ENCODE measurements around the gene EHD2.
"Not testable (repeated sequence)": the region's sequence is repeated elsewhere in the genome, so short reads cannot be mapped to it uniquely, and the experiment has no call there.

The EHD2 gene

DNA sequence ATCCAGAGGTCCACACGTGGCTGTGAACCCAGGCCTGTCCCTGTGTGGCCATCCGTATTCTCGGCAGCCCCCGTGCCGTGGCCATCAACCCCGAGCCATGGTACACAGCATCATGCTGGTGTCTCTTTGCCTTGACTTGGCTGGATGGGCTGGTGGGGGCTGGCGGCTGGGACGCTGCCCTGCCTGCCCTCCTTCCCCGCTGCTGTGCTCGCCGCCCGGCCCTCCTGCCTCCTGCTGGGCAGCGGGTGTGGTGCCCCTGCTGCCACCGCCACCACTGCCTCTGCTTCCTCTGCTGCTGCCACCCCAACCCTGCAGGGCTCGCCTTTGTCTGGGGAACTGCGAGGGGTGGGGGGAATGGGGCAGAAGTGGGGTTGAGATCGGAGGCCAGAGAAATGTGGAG lies 19.7 kb upstream of the EHD2 start:
- DNase-seq: no peak

DNA sequence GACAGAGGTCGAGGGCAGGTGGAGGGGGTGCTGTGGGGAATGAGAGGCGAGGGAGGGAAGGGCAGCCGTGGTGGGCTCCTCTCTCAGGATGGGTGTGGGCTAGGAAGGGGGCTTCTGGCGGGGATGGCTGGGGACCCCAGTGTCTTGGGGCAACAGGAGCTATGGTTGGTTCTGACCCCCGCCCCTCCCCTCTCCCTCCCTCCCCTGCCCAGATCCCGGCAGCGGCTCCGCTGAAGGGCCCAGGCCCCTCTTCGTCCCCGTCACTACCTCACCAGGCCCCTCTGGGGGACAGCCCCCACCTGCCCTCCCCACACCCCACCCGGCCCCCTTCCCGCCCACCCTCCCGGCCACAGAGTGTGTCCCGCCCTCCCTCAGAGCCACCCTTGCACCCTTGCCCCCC lies 19.3 kb upstream of the EHD2 start:
- DNase-seq: no peak

DNA sequence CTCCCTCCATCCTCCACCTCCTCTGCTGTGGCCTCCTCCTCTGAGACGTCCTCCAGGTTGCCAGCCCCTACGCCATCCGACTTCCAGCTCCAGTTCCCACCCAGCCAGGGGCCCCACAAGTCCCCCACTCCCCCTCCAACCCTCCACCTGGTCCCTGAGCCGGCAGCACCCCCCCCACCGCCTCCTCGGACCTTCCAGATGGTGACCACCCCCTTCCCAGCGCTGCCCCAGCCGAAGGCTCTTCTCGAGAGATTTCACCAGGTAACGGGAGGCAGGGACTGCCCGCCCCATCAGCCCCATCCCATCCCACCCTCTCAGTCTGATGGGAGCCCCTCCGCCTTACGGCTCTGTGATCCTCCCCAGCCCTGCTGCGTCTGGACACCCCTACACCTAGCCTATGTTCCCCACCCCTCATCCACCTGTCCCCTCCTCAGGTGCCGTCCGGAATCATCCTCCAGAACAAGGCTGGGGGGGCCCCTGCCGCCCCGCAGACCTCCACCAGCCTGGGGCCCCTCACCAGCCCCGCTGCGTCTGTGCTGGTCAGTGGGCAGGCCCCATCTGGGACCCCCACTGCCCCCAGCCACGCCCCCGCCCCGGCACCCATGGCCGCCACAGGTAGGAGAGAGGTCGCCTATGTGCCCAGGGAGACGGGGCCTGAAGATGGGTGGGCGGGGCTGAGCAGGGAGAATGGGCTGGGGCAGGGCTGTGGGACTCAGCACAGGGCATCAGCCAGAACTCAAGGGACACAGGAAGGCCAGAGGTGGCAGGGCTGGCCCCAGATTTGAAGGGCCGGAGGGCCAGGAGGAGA lies 18.6 kb upstream of the EHD2 start:
- no peak for DNase-seq

DNA sequence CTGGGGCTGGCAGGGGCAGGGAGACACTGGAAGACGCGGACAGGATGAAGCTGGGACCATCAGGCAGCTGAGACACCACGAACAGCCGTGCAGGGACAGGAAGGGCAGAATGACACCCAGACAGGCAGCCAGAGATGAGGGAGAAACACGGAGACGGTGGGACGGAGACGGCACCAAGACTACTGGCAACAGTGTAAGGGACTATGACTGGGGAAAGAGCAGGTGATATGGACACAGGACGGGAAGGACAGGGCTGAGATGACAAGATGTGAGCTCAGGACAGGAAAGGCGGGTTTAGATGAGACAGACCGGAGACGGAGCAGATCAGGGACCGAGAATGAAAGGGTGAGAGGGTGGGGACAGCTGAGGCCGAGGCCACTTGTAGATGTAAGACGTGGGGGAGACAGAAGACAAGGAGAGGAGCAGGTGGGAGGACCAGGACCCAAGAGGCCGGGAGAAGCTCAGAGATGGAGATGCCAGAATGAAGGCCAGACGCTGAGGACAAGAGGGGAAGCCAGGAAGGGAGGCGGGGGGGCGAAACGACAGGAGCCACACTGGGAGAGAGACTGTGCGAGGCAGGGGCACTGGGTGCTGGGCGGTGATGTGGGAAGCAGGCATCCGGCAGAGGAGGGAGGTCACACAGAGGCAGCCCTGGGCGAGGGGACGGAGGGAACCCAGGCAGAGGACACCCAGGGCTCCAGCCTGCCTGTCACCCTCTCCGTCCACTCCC lies 17.5 kb upstream of the EHD2 start:
- DNase-seq: no peak

DNA sequence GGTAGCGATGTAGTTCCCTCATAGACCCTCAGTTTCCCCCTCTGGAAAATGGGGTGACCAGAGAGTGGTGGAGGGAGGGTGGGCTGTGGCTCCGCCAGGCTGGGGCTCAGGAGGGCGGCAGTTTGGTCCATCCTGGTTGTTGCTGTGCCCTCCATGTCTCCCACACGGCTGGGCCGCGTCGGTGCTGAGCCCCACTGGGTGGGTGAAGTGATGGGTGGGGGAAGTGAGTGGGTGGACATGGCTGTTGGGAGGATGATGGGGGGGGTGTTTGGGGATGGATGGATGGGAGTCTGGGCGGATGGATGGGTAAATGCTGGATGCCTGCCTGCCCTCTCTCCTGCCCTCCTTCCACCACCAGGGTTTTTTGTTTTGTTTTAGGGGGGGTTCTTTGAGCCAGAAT lies 16.6 kb upstream of the EHD2 start:
- DNase-seq: no peak

DNA sequence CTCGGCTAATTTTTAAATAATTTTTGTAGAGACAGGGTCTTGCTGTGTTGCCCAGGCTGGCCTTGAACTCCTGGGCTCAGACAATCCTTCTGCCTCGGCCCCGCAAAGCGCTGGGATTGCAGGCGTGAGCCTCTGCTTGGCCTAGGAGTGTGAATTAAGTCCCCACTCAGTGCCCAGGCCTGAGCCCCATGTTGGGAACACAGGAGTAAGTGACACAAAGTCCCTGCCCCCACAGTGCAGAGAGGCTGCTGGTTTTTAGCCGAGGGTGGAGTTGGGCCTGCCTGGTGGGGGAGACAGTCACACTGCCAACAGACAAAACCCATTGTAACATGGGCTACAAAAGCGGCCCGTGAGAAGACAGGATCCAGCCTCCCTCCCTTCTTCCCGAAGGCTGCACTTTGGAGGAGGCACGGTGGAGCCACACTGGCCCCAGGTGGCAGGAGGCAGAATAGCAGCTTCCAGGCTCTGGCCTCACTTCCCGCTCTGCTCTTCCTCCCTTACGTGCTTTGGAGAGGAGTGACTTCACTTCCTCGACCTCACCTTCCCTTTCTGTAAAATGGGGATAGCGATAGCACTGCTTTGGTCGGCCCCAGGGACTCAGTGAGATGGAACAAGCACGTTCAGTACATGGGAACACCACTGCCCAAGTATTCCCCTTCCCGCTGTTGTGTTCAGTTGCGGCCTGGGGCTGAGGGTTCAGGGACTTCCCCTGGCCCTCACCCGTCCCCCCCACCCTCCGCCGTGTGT lies 15.2 kb upstream of the EHD2 start:
- DNase-seq: peak; percentile 49

DNA sequence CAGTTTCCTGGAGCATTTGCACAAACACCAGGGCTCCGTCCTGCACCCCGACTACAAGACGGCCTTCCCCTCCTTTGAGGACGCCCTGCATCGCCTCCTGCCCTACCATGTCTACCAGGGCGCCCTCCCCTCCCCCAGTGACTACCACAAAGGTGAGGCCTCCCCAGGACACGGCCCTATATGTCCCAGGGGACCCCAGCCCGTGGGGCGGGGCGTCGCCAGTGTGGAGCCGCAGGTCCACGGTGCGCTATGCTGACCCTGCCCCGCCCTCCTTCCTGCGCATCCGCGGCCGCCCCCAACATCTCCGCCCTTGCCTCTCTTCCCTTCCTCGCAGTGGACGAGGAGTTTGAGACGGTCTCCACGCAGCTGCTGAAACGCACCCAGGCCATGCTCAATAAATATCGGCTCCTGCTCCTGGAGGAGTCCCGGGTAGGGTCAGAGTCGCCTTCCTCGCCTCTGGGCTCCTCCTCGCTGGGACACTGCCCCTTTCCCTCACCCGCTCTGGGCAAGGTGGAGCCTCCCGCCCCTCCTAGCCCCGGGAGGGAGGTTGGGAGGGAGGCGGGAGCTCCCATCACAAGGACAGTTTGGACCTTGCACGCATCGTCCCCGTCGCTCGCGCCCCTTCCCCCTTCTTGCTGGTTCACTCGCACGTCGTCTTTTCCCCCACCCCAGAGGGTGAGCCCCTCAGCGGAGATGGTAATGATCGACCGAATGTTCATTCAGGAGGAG lies 14.4 kb upstream of the EHD2 start:
- DNase-seq: no peak

DNA sequence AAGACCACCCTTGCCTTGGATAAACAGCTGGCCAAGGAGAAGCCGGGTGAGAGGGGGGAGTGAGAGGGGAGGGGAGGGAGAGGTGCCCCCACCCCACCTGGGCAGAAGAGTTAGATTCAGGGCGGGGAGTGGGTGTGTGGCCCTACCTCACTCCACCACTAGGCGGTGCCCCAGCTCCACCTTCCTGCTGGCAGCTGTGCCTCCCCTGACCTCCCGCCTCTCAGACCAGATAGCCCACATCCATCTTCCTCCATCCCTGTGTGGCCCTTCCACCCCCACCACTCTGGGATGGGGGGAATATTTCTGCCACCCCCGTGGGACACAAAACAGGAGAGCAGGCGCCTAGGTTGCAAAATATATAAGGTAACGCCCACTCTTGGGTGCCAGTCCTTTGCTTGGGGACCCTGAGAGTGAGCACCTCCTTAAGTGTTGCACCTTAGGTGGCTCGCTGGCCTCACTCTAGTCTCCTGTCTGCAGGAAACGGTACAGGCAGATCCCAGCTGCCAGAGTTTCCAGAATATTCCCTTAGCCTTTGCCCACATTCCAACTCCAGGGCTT lies 13.8 kb upstream of the EHD2 start:
- DNase-seq: no peak

DNA sequence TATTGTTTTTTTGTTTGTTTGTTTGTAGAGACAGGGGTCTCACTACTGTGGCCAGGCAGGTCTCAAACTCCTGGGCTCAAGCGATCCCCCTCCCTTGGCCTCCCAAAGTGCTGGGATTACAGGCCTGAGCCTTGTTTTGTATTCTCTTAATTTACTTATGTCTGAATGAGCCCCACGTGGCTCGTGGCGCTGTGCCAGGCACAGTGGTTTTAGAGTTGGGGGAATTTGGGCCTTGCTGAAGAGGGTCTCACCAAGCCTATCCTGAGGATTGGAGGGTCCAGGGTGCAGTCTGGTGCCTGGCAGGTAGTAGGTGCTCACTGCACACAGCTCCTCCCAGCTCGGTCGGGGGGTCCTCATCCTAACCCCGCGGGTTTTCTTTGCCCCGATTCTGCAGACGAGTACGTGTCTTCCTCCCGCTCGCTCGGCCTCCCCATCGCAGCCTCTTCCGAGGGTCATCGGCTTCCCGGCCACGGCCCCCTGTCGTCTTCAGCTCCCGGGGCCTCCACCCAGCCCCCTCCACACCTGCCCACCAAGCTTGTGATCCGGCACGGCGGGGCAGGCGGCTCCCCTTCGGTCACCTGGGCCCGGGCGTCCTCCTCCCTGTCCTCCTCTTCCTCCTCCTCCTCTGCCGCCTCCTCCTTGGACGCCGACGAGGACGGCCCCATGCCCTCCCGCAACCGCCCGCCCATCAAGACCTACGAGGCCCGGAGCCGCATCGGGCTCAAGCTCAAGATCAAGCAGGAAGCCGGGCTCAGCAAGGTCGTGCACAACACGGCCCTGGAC lies 12.1 kb upstream of the EHD2 start:
- no peak for DNase-seq

DNA sequence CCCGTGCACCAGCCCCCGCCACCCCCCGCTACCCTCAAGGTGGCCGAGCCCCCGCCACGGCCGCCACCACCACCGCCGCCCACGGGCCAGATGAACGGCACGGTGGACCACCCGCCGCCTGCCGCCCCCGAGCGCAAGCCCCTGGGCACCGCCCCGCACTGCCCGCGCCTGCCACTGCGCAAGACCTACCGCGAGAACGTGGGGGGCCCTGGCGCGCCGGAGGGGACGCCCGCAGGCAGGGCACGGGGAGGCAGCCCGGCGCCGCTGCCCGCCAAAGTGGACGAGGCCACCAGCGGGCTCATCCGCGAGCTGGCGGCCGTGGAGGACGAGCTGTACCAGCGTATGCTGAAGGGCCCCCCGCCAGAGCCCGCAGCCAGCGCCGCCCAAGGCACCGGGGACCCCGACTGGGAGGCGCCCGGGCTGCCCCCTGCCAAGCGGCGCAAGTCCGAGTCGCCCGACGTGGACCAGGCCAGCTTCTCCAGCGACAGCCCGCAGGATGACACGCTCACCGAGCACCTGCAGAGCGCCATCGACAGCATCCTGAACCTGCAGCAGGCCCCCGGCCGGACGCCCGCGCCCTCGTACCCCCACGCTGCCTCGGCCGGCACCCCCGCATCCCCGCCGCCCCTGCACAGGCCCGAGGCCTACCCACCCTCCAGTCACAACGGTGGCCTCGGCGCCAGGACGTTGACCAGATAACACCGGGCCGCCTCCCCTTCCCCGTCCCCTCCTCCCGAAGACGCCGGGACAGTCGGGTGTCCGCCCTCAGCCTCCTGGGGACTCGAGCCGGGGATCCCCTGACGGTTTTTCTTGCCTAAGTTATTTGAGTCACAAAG lies 11.3 kb upstream of the EHD2 start:
- DNase-seq: no peak

DNA sequence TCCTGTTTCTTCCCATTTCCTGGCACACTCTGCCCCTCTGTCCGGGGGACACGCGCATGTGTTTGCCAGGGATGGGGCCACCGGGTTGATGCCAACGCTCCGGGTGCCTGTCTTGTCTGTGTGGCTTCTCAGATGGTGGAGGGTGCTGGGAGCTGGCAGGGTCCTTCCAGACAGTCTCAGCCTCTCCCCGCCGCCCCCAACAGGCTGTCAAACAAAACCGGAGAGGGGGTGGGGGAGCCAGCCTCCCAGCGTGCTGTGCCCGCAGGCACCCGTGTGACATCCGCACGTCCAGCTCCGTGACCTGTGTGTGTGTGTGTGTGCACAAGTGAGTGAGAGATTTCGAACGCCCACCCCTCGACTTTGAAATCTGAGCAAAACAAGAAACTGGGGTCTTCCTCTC lies 10.6 kb upstream of the EHD2 start:
- DNase-seq: no peak

DNA sequence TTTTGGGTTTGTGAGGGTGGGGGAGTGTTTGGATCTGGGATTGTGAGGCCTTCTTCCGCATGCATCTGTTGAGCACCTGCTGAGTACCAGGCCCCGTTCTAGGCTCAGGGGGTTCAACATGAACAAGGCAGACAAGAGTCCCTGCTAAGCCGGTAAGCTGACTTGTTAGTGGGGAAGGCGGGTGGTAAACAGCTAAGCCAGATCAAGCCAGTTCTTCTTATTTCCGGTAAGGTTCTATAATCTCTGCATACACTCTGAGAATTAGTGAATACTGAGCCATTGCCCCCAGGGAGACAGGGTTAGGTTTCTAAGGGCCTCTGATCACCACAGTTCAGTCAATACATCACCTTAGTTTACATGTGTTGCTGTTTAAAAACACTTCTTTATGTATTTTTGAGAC lies 9.9 kb upstream of the EHD2 start:
- DNase-seq: no peak

DNA sequence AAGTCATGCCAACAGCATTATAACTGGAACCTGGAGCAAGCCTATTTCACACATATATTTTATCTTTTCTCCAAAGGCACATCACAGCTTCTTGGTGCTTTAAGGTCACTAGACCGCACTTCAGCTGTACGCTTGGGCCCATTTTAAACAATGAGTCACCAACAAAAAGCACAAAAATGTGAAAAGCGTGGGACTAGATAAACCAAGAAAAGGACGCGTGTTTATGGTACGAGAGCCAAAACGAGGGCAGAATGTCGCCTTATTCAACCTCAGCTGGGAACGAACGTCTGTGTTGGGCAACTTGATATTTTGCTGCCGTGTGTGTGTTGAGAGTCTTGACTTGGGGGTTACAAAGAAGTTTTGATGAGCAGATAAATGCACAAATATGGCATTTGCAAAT lies 9.2 kb upstream of the EHD2 start:
- no peak for DNase-seq

DNA sequence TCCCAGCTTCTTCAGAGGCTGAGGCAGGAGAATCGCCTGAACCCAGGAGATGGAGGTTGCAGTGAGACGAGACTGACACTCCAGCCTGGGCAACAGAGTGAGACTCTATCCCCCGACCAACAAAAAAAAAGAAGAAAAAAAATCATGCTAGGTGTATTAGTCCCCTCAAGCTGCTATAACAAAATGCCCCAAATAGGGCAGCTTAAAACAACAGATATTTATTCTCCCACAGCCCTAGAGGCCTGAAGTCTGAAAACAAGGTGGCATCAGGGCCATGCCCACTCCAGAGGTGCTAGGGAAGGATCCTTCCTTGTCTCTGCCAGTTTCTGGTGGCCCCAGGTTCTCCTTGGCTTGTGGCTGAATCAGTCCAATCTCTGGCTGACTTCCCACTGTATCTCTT lies 8.6 kb upstream of the EHD2 start:
- no peak for DNase-seq

DNA sequence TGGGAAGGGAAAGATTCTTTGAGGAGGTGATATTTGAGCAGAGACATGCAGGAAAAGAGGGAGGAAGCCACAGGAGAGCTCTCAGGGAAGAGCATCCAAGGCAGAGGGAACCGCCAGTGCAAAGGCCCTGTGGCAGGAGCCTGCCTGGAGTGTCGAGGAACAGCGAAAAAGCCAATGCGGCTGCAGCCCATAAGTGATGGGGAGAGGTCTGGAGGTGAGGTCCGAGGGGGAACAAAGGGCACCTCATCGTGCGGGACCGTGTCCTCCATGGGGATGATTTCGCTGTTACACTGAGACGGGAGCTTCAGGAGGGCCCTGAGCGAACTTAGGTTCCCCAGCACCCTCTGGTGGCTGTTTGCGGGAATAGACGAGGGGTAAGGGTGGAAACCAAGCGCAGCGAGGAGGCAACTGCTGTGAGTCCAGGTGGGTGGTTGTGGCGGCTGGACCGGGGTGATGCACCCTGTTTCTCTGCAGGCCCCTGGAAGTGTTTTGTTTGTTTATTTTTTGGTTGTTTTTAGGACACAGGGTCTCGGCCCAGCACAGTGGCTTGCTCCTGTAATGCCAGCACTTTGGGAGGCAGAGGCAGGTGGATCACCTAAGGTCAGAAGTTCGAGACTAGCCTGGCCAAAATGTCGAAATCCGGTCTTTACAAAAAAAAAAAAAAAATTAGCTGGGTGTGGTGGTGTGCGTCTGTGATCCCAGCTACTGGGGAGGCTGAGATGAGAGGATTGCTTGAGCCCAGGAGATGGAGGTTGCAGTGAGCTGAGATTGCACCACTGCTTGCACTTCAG lies 5.9 kb upstream of the EHD2 start:
- DNase-seq: peak; percentile 50

DNA sequence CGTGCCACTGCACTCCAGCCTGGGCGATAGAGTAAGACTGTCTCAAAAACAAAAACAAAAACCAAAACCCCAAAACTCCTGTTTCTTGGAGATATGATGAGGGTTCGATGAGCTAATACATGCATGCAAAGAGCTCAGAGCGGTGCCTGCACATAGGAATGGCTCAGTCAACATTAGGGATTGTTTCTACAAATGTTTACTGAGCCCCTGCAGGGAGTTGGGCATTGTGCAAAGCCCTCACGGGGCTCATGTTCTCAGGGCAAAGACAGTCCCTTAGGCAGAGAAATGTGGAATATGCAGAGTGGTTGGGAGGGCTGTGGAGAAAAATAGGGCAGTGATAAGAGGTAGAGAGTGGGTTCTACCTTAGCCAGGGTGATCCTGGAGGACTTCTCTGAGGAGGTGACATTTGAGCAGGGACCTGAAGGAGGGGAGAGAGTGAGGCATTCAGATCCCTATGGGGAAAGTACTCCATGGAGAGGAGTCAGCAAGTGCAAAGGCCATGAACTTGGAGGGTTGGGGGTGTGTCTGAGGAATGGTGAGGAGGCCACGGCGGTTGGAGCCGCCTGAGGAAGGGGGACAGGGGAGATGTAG lies 1.5 kb upstream of the EHD2 start:
- DNase-seq: no peak

DNA sequence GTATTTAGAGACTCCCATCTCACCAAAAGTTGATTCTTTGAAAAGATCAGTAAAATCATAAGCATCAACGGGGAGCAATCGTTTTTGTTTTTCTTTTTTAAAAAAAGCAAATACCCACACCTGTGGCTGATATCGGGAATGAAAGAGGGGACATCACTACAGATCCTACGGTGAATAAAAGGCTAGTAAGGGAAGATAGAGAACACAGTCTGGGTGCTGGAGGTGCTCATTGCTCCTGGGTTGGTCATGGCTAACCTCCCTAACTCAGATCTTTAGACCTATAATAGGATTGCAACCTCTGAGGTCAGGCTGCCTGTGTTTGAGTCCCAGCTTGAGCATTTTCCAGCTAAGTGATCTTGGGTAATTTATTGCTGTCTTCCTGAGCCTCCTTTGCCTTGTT lies 1.1 kb downstream of the EHD2 start:
- DNase-seq: no peak

DNA sequence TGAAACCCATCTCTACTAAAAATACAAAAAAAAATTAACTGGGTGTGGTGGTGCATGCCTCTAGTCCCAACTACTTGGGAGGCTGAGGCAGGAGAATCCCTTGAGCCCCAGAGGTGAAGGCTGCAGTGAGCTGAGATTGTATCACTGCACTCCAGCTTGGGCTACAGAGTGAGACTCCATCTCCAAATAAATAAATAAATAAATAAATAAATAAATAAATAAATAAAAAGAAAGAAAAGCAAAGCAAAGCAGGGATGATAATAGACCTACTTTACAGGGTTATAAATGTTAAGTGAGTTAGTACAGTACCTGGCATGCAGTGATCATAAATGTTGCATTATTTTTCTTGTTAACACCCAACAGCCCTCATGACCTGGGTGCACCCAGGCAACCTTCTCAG lies 1.6 kb downstream of the EHD2 start:
- not testable (repeated sequence) for DNase-seq

DNA sequence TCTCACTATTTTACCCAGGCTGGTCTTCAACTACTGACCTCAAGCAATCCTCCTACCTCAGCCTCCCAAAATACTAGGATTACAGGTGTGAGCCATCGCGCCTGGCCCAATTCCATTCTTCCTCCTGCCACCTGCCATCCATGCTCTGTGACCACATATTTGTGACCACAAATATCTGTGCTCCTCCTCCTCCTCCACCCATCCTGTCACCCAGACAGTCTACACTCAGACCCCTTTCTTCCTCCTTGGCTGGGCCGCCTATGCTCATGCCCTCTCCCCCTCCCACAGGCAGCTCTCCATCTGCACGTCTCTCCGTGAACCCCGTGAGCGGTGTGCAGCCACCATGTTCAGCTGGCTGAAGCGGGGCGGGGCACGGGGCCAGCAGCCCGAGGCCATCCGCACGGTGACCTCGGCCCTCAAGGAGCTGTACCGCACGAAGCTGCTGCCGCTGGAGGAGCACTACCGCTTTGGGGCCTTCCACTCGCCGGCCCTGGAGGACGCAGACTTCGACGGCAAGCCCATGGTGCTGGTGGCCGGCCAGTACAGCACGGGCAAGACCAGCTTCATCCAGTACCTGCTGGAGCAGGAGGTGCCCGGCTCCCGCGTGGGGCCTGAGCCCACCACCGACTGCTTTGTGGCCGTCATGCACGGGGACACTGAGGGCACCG lies 3.2 kb downstream of the EHD2 start:
- no peak for DNase-seq
